Adrenal gland (tissue), 5 donors: ENCODE measurements around the gene XYLT1.

ENCODE experiments used
- CTCF ChIP-seq, 6 experiments: fragments of 450-650 bp in 4 of 6; fragments of 200-600 bp in 2 of 6; sonication (generic) in 1 of 6; IDR thresholded peaks; 1 replicate in 5 of 6; 2 replicates in 1 of 6; pipeline versions ENCODE4 v1.5.1 to v1.8.0; 2016 to 2021; ENCODE audit warnings: antibody characterized with exemption in 6 of 6, mild to moderate bottlenecking in 2 of 6, moderate library complexity in 1 of 6
- POLR2A ChIP-seq, 2 donors: fragments of 450-650 bp; IDR thresholded peaks; one replicate each; pipeline ENCODE4 v1.6.1; 2017; ENCODE audit warnings: antibody characterized with exemption in 2 of 2, mild to moderate bottlenecking in 2 of 2, moderate library complexity in 1 of 2
- donor health status: DM: no; HTN: no; CAD: no.

GRCh38 chr16:17276010-17276530 lies 194.7 kb downstream of the XYLT1 start:
- no peak for TF ChIP-seq POLR2A (IDR thresholded peaks at IDR 0.05)
- TF ChIP-seq CTCF (IDR thresholded peaks at IDR 0.05), result no peak
